Gastroesophageal sphincter (tissue), 3 donors: ENCODE results near the gene AHDC1.

ENCODE experiments used
- CTCF ChIP-seq, 4 experiments: fragments of 200-600 bp in 2 of 4; fragments of 450-650 bp in 2 of 4; sonication (generic) in 1 of 4; IDR thresholded peaks; one replicate each; pipeline ENCODE4 v1.5.1; 2017 to 2019; ENCODE audit warnings: antibody characterized with exemption in 4 of 4, mild to moderate bottlenecking in 2 of 4, moderate library complexity in 2 of 4
- POLR2A ChIP-seq, 2 donors: fragments of 450-650 bp; IDR thresholded peaks; one replicate each; pipeline ENCODE4 v1.6.1; 2017; ENCODE audit warnings: antibody characterized with exemption in 2 of 2, mild to moderate bottlenecking in 2 of 2, moderate library complexity in 1 of 2
- POLR2AphosphoS5 ChIP-seq: sonication (generic); formaldehyde crosslinking; IDR thresholded peaks from one replicate; pipeline ENCODE4 v1.6.1; 2017; ENCODE audit warnings: antibody characterized with exemption

GRCh38 chr1:27527890-27528817 is 75.8 kb downstream of the AHDC1 start:
- TF ChIP-seq CTCF (IDR thresholded peaks at IDR 0.05): peak in 3 of 4 experiments; percentile 7 to 29 (median 17)
- TF ChIP-seq POLR2A (IDR thresholded peaks at IDR 0.05): peak; percentile 38 to 66
- no peak for TF ChIP-seq POLR2AphosphoS5
